Measurements from ENCODE around the gene SP4. TPM values are rescaled to one million over a fixed set of nuclear protein-coding genes. Genes with fewer than 3 reads are reported as not detected.

The SP4 gene
- total and polyA plus RNA-seq, 7 donors = 0.60 to 8.7 (median 3.9) TPM

DNA sequence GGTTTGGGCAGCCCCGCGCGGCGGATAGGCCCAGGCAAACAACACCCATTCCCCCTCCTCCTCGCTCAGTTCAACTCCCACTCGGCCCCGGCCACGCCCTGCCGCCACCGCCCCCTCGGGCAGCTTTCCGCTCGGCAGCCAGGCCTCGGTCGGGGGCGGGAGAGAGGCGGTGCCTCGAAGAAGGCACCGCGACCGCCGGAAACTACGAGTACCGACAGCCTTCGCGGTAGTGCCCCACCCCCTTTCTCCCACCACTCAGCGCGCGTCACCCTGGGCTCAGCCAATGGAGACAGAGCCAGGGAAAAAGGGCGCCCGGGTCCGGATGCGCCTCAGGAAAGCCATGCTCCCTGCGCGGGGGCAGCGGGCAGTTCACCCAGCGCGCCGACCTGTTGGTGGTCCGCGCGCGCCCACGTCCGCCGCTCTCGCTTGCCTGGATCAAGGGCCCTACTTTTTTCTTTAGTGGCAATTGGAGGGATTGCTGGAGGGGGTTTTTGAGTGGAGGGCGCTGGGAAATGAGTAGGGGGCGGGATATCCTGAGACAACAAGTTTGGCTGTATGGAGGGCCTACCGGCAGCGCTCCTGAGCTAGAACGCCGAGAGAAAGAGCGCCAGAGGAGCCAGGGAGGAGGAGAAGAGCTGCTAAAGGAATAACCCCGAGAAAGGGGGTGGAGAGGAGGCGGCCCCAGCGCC, 557 bp upstream of the SP4 start:
- WGBS, 2 donors = 0 to 1% methylated on average over 57 of the region's 57 CpGs
- H3K27ac ChIP-seq = peak overlapping the region; percentile 91 to 99 (median 98)
- H3K4me3 ChIP-seq = peak overlapping the region; percentile 55 to 91 (median 74)
- peak; percentile 99 for DNase-seq
- intact Hi-C loops (cut with DNase I) = loop anchor here (5.0 to 10.0 kb wide), 4 partner anchors 655 to 1677 kb away; partner anchors contain the start of genes HYCC1, IL6 and KLHL7
- TF ChIP-seq, protein P1, sequence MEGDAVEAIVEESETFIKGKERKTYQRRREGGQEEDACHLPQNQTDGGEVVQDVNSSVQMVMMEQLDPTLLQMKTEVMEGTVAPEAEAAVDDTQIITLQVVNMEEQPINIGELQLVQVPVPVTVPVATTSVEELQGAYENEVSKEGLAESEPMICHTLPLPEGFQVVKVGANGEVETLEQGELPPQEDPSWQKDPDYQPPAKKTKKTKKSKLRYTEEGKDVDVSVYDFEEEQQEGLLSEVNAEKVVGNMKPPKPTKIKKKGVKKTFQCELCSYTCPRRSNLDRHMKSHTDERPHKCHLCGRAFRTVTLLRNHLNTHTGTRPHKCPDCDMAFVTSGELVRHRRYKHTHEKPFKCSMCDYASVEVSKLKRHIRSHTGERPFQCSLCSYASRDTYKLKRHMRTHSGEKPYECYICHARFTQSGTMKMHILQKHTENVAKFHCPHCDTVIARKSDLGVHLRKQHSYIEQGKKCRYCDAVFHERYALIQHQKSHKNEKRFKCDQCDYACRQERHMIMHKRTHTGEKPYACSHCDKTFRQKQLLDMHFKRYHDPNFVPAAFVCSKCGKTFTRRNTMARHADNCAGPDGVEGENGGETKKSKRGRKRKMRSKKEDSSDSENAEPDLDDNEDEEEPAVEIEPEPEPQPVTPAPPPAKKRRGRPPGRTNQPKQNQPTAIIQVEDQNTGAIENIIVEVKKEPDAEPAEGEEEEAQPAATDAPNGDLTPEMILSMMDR (IDR thresholded peaks at IDR 0.05) = no peak
- peak; percentile 27 to 59 for TF ChIP-seq POLR2A (IDR thresholded peaks at IDR 0.05)
- TF ChIP-seq POLR2AphosphoS5 (IDR thresholded peaks at IDR 0.05) = peak in 3 of 4 donors; percentile 58 to 83 (median 73)
- TF ChIP-seq EP300 (IDR thresholded peaks at IDR 0.05) = peak in 2 of 4 donors; percentile 4 to 32
- peaks cover 0 to 44% (median 28%) of the 10 kb centered on the region in 4 donors for H3K4me1 ChIP-seq
- no peaks in the 10 kb centered on the region for H3K27me3 ChIP-seq
- no peaks in the 10 kb centered on the region for H3K36me3 ChIP-seq
- no peaks in the 10 kb centered on the region for H3K9me3 ChIP-seq

DNA sequence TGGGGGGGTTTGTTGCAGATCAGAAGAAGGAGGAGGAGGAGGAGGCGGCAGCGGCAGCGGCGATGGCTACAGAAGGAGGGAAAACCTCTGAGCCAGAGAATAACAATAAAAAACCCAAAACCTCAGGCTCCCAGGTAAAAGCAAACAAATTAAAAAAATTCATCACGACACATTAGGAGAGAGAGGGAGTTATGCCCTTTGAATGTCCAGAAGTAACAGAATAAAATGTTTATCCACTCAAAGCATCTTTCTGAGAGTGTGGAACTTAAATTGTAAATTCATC, 717 bp downstream of the SP4 start:
- intact Hi-C loops (cut with DNase I) = loop anchor here (5.0 to 10.0 kb wide), 4 partner anchors 654 to 1676 kb away; partner anchors contain the start of genes HYCC1, IL6 and KLHL7
- no peaks in the 10 kb centered on the region for H3K9me3 ChIP-seq
- no peaks in the 10 kb centered on the region for H3K36me3 ChIP-seq
- no peak for DNase-seq
- TF ChIP-seq POLR2AphosphoS5 (IDR thresholded peaks at IDR 0.05) (no peak), EP300 (IDR thresholded peaks at IDR 0.05) (no peak), POLR2A (IDR thresholded peaks at IDR 0.05) (no peak)
- TF ChIP-seq, protein P1 (IDR thresholded peaks at IDR 0.05) = no peak
- peak overlapping the region; percentile 91 to 99 (median 98) for H3K27ac ChIP-seq
- 1 to 2% methylated on average over 5 of the region's 5 CpGs for WGBS, 2 donors
- no peaks in the 10 kb centered on the region for H3K27me3 ChIP-seq
- peaks cover 0 to 44% (median 32%) of the 10 kb centered on the region in 4 donors for H3K4me1 ChIP-seq
- peak overlapping the region; percentile 54 to 91 (median 74) for H3K4me3 ChIP-seq

DNA sequence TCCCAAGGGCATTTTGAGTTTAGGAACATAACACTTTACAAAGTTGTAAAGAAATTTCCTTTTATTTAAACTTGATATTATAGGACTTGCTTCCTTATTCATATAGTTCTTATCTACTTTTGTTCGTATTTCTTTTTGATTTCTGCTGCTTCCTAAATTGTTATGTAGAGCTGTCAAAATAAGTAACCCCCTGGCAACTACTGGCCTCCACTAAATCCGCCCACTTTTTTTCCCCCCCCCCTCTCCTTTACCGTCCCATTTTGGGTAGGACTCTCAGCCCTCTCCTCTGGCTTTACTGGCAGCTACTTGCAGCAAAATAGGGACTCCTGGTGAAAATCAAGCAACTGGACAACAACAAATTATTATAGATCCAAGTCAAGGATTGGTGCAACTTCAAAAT, 1.1 kb downstream of the SP4 start:
- H3K9me3 ChIP-seq = no peaks in the 10 kb centered on the region
- intact Hi-C loops (cut with DNase I) = loop anchor here (5.0 to 10.0 kb wide), 4 partner anchors 653 to 1676 kb away; partner anchors contain the start of genes HYCC1, IL6 and KLHL7
- 53 to 57% methylated on average over 3 of the region's 3 CpGs for WGBS, 2 donors
- H3K36me3 ChIP-seq = no peaks in the 10 kb centered on the region
- peak overlapping the region; percentile 54 to 91 (median 74) for H3K4me3 ChIP-seq
- TF ChIP-seq POLR2A (IDR thresholded peaks at IDR 0.05) (no peak), POLR2AphosphoS5 (IDR thresholded peaks at IDR 0.05) (no peak), EP300 (IDR thresholded peaks at IDR 0.05) (no peak)
- TF ChIP-seq, protein P1 (IDR thresholded peaks at IDR 0.05) = no peak
- peak overlapping the region; percentile 91 to 99 (median 98) for H3K27ac ChIP-seq
- no peak for DNase-seq
- H3K27me3 ChIP-seq = no peaks in the 10 kb centered on the region
- H3K4me1 ChIP-seq = peaks cover 0 to 44% (median 32%) of the 10 kb centered on the region in 4 donors

DNA sequence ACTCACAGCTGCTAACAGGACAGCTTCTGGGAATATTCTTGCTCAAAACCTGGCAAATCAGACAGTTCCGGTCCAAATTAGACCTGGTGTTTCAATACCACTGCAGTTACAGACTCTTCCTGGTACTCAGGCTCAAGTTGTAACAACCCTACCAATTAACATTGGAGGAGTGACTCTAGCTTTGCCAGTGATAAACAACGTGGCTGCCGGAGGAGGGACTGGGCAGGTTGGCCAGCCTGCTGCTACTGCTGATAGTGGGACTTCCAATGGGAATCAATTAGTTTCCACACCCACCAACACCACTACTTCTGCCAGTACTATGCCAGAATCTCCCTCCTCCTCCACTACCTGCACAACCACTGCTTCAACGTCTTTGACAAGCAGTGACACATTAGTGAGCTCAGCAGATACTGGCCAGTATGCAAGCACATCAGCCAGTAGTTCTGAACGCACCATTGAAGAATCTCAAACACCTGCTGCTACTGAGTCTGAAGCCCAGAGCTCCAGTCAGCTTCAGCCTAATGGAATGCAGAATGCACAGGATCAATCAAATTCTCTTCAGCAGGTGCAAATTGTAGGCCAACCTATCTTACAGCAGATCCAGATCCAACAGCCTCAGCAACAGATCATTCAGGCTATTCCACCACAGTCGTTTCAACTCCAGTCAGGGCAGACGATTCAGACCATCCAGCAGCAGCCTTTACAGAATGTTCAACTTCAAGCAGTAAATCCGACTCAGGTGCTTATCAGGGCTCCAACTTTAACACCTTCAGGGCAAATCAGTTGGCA, 2.1 kb downstream of the SP4 start:
- TF ChIP-seq EP300 (IDR thresholded peaks at IDR 0.05) (no peak), POLR2AphosphoS5 (IDR thresholded peaks at IDR 0.05) (no peak), POLR2A (IDR thresholded peaks at IDR 0.05) (no peak)
- TF ChIP-seq, protein P1 (IDR thresholded peaks at IDR 0.05) = no peak
- peaks cover 0 to 44% (median 32%) of the 10 kb centered on the region in 4 donors for H3K4me1 ChIP-seq
- no peaks in the 10 kb centered on the region for H3K36me3 ChIP-seq
- H3K9me3 ChIP-seq = no peaks in the 10 kb centered on the region
- intact Hi-C loops (cut with DNase I) = loop anchor here (5.0 to 10.0 kb wide), 4 partner anchors 652 to 1675 kb away; partner anchors contain the start of genes HYCC1, IL6 and KLHL7
- H3K4me3 ChIP-seq = no peak overlapping the region
- H3K27me3 ChIP-seq = no peaks in the 10 kb centered on the region
- no peak for DNase-seq
- no peak overlapping the region for H3K27ac ChIP-seq
- 44 to 75% methylated on average over 8 of the region's 8 CpGs for WGBS, 2 donors

All from sigmoid colon (tissue), 7 donors.